ENCODE data around the gene GLCE.

DNA sequence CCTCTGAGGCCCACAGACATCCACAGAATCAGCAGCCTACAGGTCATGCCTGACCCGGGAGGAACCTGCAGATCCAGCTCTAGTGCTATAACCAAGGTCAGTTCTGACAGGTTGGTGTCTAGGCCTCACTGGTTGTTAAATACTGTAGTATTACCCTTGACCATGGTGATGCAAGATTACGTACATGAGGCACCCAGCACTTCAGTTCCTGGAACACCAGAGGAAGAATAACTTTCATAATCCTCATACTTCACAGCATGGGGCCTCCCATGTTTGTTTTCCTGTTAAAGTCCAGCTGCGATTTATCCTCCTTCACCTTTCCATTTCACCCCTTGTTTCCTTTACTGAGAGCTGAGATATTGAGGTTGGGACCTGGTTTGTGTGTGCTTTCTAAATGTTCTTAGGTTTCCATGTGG lies 34.4 kb upstream of the GLCE start:
- TF ChIP-seq POLR2A (IDR thresholded peaks at IDR 0.05): no peak
- TF ChIP-seq, protein P1, sequence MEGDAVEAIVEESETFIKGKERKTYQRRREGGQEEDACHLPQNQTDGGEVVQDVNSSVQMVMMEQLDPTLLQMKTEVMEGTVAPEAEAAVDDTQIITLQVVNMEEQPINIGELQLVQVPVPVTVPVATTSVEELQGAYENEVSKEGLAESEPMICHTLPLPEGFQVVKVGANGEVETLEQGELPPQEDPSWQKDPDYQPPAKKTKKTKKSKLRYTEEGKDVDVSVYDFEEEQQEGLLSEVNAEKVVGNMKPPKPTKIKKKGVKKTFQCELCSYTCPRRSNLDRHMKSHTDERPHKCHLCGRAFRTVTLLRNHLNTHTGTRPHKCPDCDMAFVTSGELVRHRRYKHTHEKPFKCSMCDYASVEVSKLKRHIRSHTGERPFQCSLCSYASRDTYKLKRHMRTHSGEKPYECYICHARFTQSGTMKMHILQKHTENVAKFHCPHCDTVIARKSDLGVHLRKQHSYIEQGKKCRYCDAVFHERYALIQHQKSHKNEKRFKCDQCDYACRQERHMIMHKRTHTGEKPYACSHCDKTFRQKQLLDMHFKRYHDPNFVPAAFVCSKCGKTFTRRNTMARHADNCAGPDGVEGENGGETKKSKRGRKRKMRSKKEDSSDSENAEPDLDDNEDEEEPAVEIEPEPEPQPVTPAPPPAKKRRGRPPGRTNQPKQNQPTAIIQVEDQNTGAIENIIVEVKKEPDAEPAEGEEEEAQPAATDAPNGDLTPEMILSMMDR (IDR thresholded peaks at IDR 0.05 in 4 of 5, conservative IDR thresholded peaks at IDR 0.05 in 1 of 5): no peak
